HEK293T (cell line): ENCODE data around the gene HAP1.

Source experiments
- CTCF ChIA-PET: fragments of 350-600 bp; formaldehyde crosslinking; extraction: SDS; loops from one replicate; lab custom pipeline; 2021; ENCODE audit warnings: antibody characterized with exemption, inconsistent platforms; lab: Yijun Ruan, JAX
- POLR2A ChIA-PET: fragments of 350-600 bp; formaldehyde crosslinking; extraction: SDS; loops from one replicate; lab custom pipeline; 2020; ENCODE audit warnings: antibody characterized with exemption, inconsistent platforms; lab: Yijun Ruan, JAX
- DNase-seq: peaks from one replicate; pipeline ENCODE4 v3.0.0; 2012; ENCODE audit warnings: mixed read lengths; ENCODE audit errors: extremely low spot score
- ARNT ChIP-seq: fragments of 450-650 bp; IDR thresholded peaks from 2 replicates; pipeline ENCODE4 v1.6.1; 2017; ENCODE audit warnings: mild to moderate bottlenecking
- BHLHE40 ChIP-seq: fragments of 450-650 bp; IDR thresholded peaks from 2 replicates; pipeline ENCODE4 v1.6.1; 2016; ENCODE audit warnings: mild to moderate bottlenecking, moderate library complexity, borderline replicate concordance
- CTBP1 ChIP-seq: fragments of 450-650 bp; IDR thresholded peaks from 2 replicates; pipeline ENCODE4 v1.6.1; 2016; ENCODE audit warnings: borderline replicate concordance
- ELF4 ChIP-seq: fragments of 450-650 bp; IDR thresholded peaks from 2 replicates; pipeline ENCODE4 v1.6.1; 2017; ENCODE audit warnings: antibody characterized with exemption
- FOXA1 ChIP-seq: fragments of 450-650 bp; IDR thresholded peaks from 2 replicates; pipeline ENCODE4 v1.6.1; 2016; ENCODE audit warnings: mild to moderate bottlenecking
- FOXK2 ChIP-seq: fragments of 450-650 bp; IDR thresholded peaks from 2 replicates; pipeline ENCODE4 v1.6.1; 2016; ENCODE audit warnings: mild to moderate bottlenecking
- FOXM1 ChIP-seq: fragments of 450-650 bp; IDR thresholded peaks from 2 replicates; pipeline ENCODE4 v1.6.1; 2017; ENCODE audit warnings: mild to moderate bottlenecking, borderline replicate concordance
- HDGF ChIP-seq: fragments of 450-650 bp; IDR thresholded peaks from 2 replicates; pipeline ENCODE4 v1.6.1; 2017; ENCODE audit warnings: antibody characterized with exemption, borderline replicate concordance
- L3MBTL2 ChIP-seq: fragments of 450-650 bp; conservative IDR thresholded peaks from 2 replicates; pipeline ENCODE4 v1.6.1; 2016; ENCODE audit warnings: mild to moderate bottlenecking
- LEF1 ChIP-seq: fragments of 450-650 bp; IDR thresholded peaks from 2 replicates; pipeline ENCODE4 v1.6.1; 2017; ENCODE audit warnings: mild to moderate bottlenecking, borderline replicate concordance
- NFRKB ChIP-seq: fragments of 450-650 bp; IDR thresholded peaks from 2 replicates; pipeline ENCODE4 v1.6.1; 2016; ENCODE audit warnings: mild to moderate bottlenecking, moderate library complexity
- PKNOX1 ChIP-seq: fragments of 450-650 bp; IDR thresholded peaks from 2 replicates; pipeline ENCODE4 v1.6.1; 2016
- SP1 ChIP-seq: fragments of 450-650 bp; IDR thresholded peaks from 2 replicates; pipeline ENCODE4 v1.6.1; 2017
- SUZ12 ChIP-seq: fragments of 450-650 bp; IDR thresholded peaks from 2 replicates; pipeline ENCODE4 v1.6.1; 2016; ENCODE audit warnings: mild to moderate bottlenecking
- TARDBP ChIP-seq: fragments of 450-650 bp; IDR thresholded peaks from 2 replicates; pipeline ENCODE4 v1.6.1; 2016
- ZNF384 ChIP-seq: fragments of 450-650 bp; IDR thresholded peaks from 2 replicates; pipeline ENCODE4 v1.6.1; 2016

Gene HAP1

DNA sequence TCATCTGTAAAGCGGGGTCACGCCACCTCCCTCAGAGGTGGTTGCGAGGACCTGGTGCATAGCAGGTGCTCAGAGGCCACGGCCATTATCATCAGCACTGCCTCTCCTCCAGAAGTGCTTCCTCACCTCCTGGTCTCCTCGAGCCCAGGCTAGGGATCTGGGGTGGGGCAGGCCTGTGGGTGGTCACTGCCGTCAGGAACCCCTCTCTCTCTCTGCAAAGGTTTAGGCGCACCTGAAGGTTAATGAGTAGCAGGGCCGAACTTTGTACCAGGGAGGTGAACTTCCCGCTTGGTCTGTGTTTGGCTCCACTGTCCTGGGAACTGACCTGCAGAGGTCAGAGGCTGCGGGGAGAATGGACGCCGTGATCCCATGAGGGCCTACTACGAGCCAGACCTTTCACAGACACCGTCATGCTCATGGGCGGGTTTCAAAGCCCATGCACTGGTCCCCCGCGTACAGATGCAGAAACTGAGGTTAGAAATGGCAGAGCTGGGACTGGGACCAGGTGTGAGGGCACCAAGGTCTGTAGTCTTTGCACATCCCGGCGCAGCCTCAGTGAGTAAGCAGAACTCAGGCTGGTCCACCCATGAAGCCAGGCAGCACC lies 38.2 kb upstream of the HAP1 start:
- no peak for DNase-seq
- TF ChIP-seq ARNT (no peak), FOXM1 (no peak), SP1 (no peak), FOXA1 (no peak), ZNF384 (no peak), L3MBTL2 (no peak), PKNOX1 (no peak), SUZ12 (no peak), CTBP1 (no peak), NFRKB (no peak), FOXK2 (no peak), HDGF (no peak), BHLHE40 (no peak), LEF1 (no peak), TARDBP (no peak), ELF4 (no peak)
- ChIA-PET POLR2A (interaction anchor here (1.3 to 5.8 kb wide), 3 partner anchors 13 to 84 kb away, joined by 3 to 44 read pairs (median 19); partner anchors contain the start of genes EIF1 and JUP), CTCF (interaction anchor here (2.7 kb wide), 1 partner anchor 13 kb away, joined by 27 read pairs; the partner anchor contains the start of gene JUP)

DNA sequence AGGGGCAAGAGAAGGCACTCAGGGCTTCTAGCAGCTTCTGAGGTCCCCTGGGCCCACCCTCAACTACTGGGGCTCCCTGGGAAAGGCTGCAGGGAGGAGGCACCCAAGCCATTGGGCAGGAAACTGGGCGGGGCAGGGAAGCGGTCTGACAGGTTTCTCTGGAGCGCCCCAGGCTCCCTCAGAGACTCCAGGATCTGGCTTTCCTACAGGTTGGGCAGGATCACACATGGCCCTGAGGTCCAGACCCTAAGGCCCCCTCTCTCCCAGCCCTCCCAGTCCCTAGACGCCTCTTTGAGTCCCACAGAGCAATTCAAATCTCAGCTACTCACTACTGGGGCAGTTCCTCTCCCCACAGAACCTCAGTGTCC lies 37.8 kb upstream of the HAP1 start:
- no peak for DNase-seq
- TF ChIP-seq ELF4, result no peak
- TF ChIP-seq BHLHE40, result no peak
- no peak for TF ChIP-seq L3MBTL2
- TF ChIP-seq ZNF384, result no peak
- no peak for TF ChIP-seq HDGF
- no peak for TF ChIP-seq FOXA1
- no peak for TF ChIP-seq CTBP1
- no peak for TF ChIP-seq NFRKB
- ChIA-PET POLR2A (interaction anchor here (2.5 to 2.9 kb wide), 2 partner anchors 14 to 84 kb away, joined by 8 to 19 read pairs; partner anchors contain the start of genes EIF1 and JUP), CTCF (no interaction called here)

DNA sequence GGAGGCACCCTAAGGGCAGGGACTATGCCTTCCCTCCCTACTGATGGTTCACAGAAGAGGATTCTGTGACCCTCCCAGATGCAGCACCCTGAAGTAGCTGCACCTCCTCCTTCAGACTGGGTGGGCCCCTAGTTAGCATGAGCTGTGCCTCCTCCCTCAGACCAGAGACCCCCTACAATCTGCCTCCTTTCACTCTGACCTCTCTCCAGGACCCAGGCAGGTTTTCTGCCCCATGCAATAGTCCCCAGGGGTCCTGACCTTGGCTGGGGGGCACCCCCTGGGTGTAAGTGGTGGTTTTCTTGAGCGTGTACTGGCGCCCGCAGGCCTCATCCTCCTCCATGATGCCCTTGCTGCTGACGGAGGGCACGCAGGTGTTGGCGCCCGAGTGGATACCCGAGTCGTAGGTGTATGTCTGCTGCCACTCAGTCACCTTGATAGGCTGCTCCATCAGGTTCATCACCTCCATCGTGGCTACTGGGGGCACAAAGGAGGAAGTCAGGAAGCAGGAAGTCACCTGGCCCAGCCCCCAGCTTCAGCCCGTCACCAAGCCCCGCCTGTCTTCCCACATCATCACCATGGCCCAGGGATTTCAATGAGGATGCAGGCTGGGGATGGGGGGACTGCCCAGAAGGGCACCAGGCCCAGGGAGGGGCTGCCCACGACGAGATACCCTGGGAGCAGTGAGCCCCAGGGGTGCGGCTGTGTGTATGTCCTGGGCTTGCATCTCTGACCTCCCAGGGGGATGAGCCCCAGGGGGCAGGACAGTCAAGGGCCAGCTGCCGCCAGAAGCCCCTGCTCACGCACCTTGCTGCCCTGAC lies 37.2 kb upstream of the HAP1 start:
- TF ChIP-seq SUZ12, result no peak
- TF ChIP-seq TARDBP, result no peak
- no peak for TF ChIP-seq FOXK2
- TF ChIP-seq FOXM1, result no peak
- TF ChIP-seq ELF4, result no peak
- TF ChIP-seq LEF1, result no peak
- no peak for TF ChIP-seq BHLHE40
- no peak for TF ChIP-seq FOXA1
- TF ChIP-seq ARNT, result no peak
- TF ChIP-seq CTBP1, result no peak
- no peak for TF ChIP-seq ZNF384
- no peak for TF ChIP-seq NFRKB
- no peak for TF ChIP-seq PKNOX1
- TF ChIP-seq L3MBTL2, result no peak
- no peak for TF ChIP-seq HDGF
- no peak for TF ChIP-seq SP1
- POLR2A ChIA-PET, result interaction anchor here (0.6 to 2.5 kb wide), 2 partner anchors 14 to 83 kb away, joined by 4 to 8 read pairs; partner anchors contain the start of genes EIF1 and JUP
- CTCF ChIA-PET, result no interaction called here
- DNase-seq, result no peak

DNA sequence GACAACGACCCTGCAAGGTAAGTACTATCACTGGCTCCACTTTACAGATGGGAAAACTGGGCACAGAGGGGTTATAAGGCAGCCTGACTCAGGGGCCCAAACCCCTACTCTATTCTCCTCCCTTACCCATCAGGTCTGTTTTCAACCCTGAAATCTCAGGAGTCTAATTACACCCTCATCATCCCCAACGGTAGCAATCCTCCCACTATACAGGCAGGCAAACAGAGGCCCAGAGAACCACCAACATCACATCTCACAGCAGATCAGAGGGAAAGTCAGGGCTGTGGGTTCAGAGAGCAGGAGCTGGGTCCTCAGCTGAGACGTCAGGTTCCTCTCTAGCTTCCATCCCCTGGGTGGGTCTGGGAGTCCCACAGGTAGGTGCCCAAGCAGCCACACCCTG lies 35.5 kb upstream of the HAP1 start:
- CTCF ChIA-PET, result interaction anchor here (0.6 kb wide), 1 partner anchor 202 kb away, joined by 4 read pairs; no protein-coding TSS in a partner anchor
- POLR2A ChIA-PET, result interaction anchor here (2.5 kb wide), 1 partner anchor 16 kb away, joined by 8 read pairs; the partner anchor contains the start of gene JUP
- TF ChIP-seq FOXM1 (no peak), L3MBTL2 (no peak), PKNOX1 (no peak), HDGF (no peak), ARNT (no peak), FOXA1 (no peak), BHLHE40 (no peak), SUZ12 (no peak), NFRKB (no peak), CTBP1 (no peak)
- no peak for DNase-seq

DNA sequence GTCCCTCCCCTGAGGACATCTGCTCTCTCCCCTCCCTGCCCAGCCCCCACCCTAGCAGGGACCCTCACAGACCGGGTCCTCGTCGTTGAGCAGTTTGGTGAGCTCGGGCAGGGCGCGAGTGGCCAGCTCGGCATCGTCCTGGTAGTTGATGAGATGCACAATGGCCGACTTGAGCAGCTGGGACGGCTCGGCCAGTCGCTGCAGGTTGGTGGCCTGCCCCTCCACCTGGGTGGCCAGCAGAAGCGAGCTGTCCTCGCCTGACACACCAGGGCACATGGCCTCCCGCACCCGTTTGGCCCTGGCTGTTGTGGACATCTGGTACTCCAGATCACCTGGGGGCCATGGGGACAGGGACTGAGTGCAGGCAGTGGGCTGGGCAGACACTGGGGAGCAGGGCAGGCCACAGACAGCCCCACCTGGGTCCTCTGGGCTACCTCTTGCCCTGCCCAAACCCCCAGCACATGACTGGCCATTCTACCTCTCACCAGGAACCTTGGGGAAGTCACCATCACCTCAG lies 35.0 kb upstream of the HAP1 start:
- ChIA-PET POLR2A (interaction anchor here (2.5 kb wide), 1 partner anchor 17 kb away, joined by 8 read pairs; the partner anchor contains the start of gene JUP), CTCF (interaction anchor here (0.6 to 1.6 kb wide), 2 partner anchors 17 to 40 kb away, joined by 3 to 9 read pairs; partner anchors contain the start of gene JUP)
- no peak for DNase-seq
- TF ChIP-seq FOXK2 (no peak), ARNT (no peak), ELF4 (no peak), FOXA1 (no peak), LEF1 (no peak), PKNOX1 (no peak), CTBP1 (no peak), NFRKB (no peak), SUZ12 (no peak), L3MBTL2 (no peak), HDGF (no peak), FOXM1 (no peak), SP1 (no peak), ZNF384 (no peak), TARDBP (no peak)
